GM21423 (cell line): ENCODE data around the gene ZNF180.
"Not testable (repeated sequence)": the region's sequence is repeated elsewhere in the genome, so short reads cannot be mapped to it uniquely, and the experiment has no call there.

Experiments used
- ATAC-seq: cut with Tn5 transposase; IDR thresholded peaks from one replicate; pipeline ENCODE4 v1.9.1; 2021; ENCODE audit warnings: mild to moderate bottlenecking, moderate library complexity; ENCODE audit not compliant: unreplicated experiment

Gene ZNF180

GRCh38 chr19:44499559-44499958, 763 bp downstream of the ZNF180 start:
- no peak for ATAC-seq

GRCh38 chr19:44498988-44499387, 1.3 kb downstream of the ZNF180 start:
- no peak for ATAC-seq

- ATAC-seq: no peak
Measured at GRCh38 chr19:44496711-44497110, 3.6 kb downstream of the ZNF180 start.

GRCh38 chr19:44476559-44477408, 23.5 kb downstream of the ZNF180 start:
- no peak for ATAC-seq

GRCh38 chr19:44468730-44469129, 31.6 kb downstream of the ZNF180 start:
- not testable (repeated sequence) for ATAC-seq

- ATAC-seq: not testable (repeated sequence)
Measured at GRCh38 chr19:44462600-44463286, 37.6 kb downstream of the ZNF180 start.

GRCh38 chr19:44456016-44456415, 44.3 kb downstream of the ZNF180 start:
- ATAC-seq: not testable (repeated sequence)

- no peak for ATAC-seq
Measured at GRCh38 chr19:44455100-44455499, 45.2 kb downstream of the ZNF180 start.

GRCh38 chr19:44452367-44452766, 48.0 kb downstream of the ZNF180 start:
- ATAC-seq: no peak

GRCh38 chr19:44451687-44452086, 48.6 kb downstream of the ZNF180 start:
- no peak for ATAC-seq

GRCh38 chr19:44447916-44448674, 52.2 kb downstream of the ZNF180 start, which contains the start of gene ZNF229:
TSS of gene ZNF229 (minus strand) at chr19:44448472. CDS start at chr19:44442847, 5,625 bp downstream.
- no peak for ATAC-seq

GRCh38 chr19:44438441-44438840, 61.9 kb downstream of the ZNF180 start:
- no peak for ATAC-seq

GRCh38 chr19:44435441-44435840, 64.9 kb downstream of the ZNF180 start:
- no peak for ATAC-seq

GRCh38 chr19:44430956-44431355, 69.4 kb downstream of the ZNF180 start:
- no peak for ATAC-seq
